SJCRH30 (cell line): ENCODE measurements around the gene TXNDC8. TPM values are rescaled to one million over a fixed set of nuclear protein-coding genes. Genes with fewer than 3 reads are reported as not detected.

ENCODE experiments used
- DNase-seq, 2 experiments: peaks; one replicate each; pipeline ENCODE4 v3.0.0-alpha.2; 2015 to 2020
- H3K27ac ChIP-seq: fragments of 250-450 bp; sonication (Bioruptor Pico); 2 replicates; pipeline ENCODE4 v1.5.1; 2020; ENCODE audit warnings: mild to moderate bottlenecking, moderate library complexity
- H3K27me3 ChIP-seq: fragments of 250-450 bp; sonication (Bioruptor Pico); 2 replicates; pipeline ENCODE4 v1.5.1; 2020; ENCODE audit warnings: mild to moderate bottlenecking, moderate library complexity
- H3K36me3 ChIP-seq: fragments of 250-450 bp; sonication (Bioruptor Pico); 2 replicates; pipeline ENCODE4 v1.5.1; 2020; ENCODE audit warnings: mild to moderate bottlenecking, moderate library complexity
- H3K4me1 ChIP-seq: fragments of 250-450 bp; sonication (Bioruptor Pico); 2 replicates; pipeline ENCODE4 v1.5.1; 2020; ENCODE audit warnings: mild to moderate bottlenecking, moderate library complexity
- H3K4me3 ChIP-seq: fragments of 250-450 bp; sonication (Bioruptor Pico); 2 replicates; pipeline ENCODE4 v1.5.1; 2020; ENCODE audit warnings: mild to moderate bottlenecking, moderate library complexity
- H3K9me3 ChIP-seq: fragments of 250-450 bp; sonication (Bioruptor Pico); replicated peaks from 2 replicates; pipeline ENCODE4 v1.5.1; 2020; ENCODE audit warnings: mild to moderate bottlenecking, moderate library complexity
- total RNA-seq: library from RNA; depleted of rRNA; stranded (reverse); fragments of >200 nt; shearing (Covaris generic); gene quantifications from 2 replicates; pipeline ENCODE4 v1.2.3, GENCODE V29; 2014

TXNDC8 gene
- total RNA-seq, 1 experiment from 2014 or later = not detected

GRCh38 chr9:110309681-110310080 lies 28.0 kb downstream of the TXNDC8 start:
- 0 out of 2 replicates have a peak, but pooled peaks cover 4% of the 10 kb centered on the region for H3K27me3 ChIP-seq
- H3K4me3 ChIP-seq = no peak overlapping the region
- no peak for DNase-seq
- peaks cover 8% of the 10 kb centered on the region; the same call in 1 of the 2 replicates for H3K9me3 ChIP-seq
- H3K27ac ChIP-seq = no peak overlapping the region
- no peaks in the 10 kb centered on the region for H3K36me3 ChIP-seq
- H3K4me1 ChIP-seq = no peaks in the 10 kb centered on the region; the same call in 1 of the 2 replicates

GRCh38 chr9:110308633-110309038 lies 29.0 kb downstream of the TXNDC8 start:
- H3K4me1 ChIP-seq = no peaks in the 10 kb centered on the region; the same call in 1 of the 2 replicates
- peaks cover 4% of the 10 kb centered on the region; the same call in 1 of the 2 replicates for H3K27me3 ChIP-seq
- peaks cover 8% of the 10 kb centered on the region; the same call in 1 of the 2 replicates for H3K9me3 ChIP-seq
- DNase-seq = no peak
- no peak overlapping the region for H3K4me3 ChIP-seq
- H3K27ac ChIP-seq = no peak overlapping the region
- H3K36me3 ChIP-seq = no peaks in the 10 kb centered on the region

- DNase-seq = no peak
- peaks cover 4% of the 10 kb centered on the region; the same call in 1 of the 2 replicates for H3K27me3 ChIP-seq
- no peaks in the 10 kb centered on the region for H3K36me3 ChIP-seq
- H3K4me3 ChIP-seq = no peak overlapping the region
- no peak overlapping the region for H3K27ac ChIP-seq
- peaks cover 5% of the 10 kb centered on the region; the same call in 1 of the 2 replicates for H3K9me3 ChIP-seq
- H3K4me1 ChIP-seq = no peaks in the 10 kb centered on the region; the same call in 1 of the 2 replicates
Measured at GRCh38 chr9:110307191-110307590, 30.5 kb downstream of the TXNDC8 start.

- Histone ChIP-seq H3K4me1 (no peaks in the 10 kb centered on the region), H3K27ac (no peak overlapping the region), H3K36me3 (no peaks in the 10 kb centered on the region), H3K27me3 (peaks cover 4% of the 10 kb centered on the region; the same call in 1 of the 2 replicates), H3K9me3 (no peaks in the 10 kb centered on the region), H3K4me3 (no peak overlapping the region)
- no peak for DNase-seq
Measured at GRCh38 chr9:110303133-110303532, 34.5 kb downstream of the TXNDC8 start.

GRCh38 chr9:110298043-110298605 lies 39.5 kb downstream of the TXNDC8 start:
- Histone ChIP-seq H3K27ac (no peak overlapping the region), H3K4me3 (no peak overlapping the region), H3K9me3 (0 out of 2 replicates have a peak, but pooled peaks cover 4% of the 10 kb centered on the region), H3K36me3 (no peaks in the 10 kb centered on the region), H3K4me1 (no peaks in the 10 kb centered on the region), H3K27me3 (no peaks in the 10 kb centered on the region)
- no peak for DNase-seq

GRCh38 chr9:110293248-110293647 lies 44.4 kb downstream of the TXNDC8 start:
- H3K4me1 ChIP-seq = no peaks in the 10 kb centered on the region
- no peak for DNase-seq
- H3K4me3 ChIP-seq = no peak overlapping the region
- no peaks in the 10 kb centered on the region for H3K27me3 ChIP-seq
- 0 out of 2 replicates have a peak, but pooled peaks cover 4% of the 10 kb centered on the region for H3K9me3 ChIP-seq
- no peaks in the 10 kb centered on the region for H3K36me3 ChIP-seq
- H3K27ac ChIP-seq = no peak overlapping the region

- peak in 1 of 2 experiments; percentile 6 for DNase-seq
- Histone ChIP-seq H3K4me3 (no peak overlapping the region), H3K9me3 (0 out of 2 replicates have a peak, but pooled peaks cover 4% of the 10 kb centered on the region), H3K27ac (no peak overlapping the region), H3K36me3 (no peaks in the 10 kb centered on the region), H3K4me1 (no peaks in the 10 kb centered on the region), H3K27me3 (no peaks in the 10 kb centered on the region)
Measured at GRCh38 chr9:110291921-110292557, 45.6 kb downstream of the TXNDC8 start.

GRCh38 chr9:110290001-110290400 lies 47.7 kb downstream of the TXNDC8 start:
- H3K4me3 ChIP-seq = no peak overlapping the region
- H3K4me1 ChIP-seq = no peaks in the 10 kb centered on the region
- H3K27me3 ChIP-seq = no peaks in the 10 kb centered on the region
- H3K27ac ChIP-seq = no peak overlapping the region
- DNase-seq = peak in 1 of 2 experiments; percentile 8
- no peaks in the 10 kb centered on the region for H3K9me3 ChIP-seq
- no peaks in the 10 kb centered on the region for H3K36me3 ChIP-seq

DNA sequence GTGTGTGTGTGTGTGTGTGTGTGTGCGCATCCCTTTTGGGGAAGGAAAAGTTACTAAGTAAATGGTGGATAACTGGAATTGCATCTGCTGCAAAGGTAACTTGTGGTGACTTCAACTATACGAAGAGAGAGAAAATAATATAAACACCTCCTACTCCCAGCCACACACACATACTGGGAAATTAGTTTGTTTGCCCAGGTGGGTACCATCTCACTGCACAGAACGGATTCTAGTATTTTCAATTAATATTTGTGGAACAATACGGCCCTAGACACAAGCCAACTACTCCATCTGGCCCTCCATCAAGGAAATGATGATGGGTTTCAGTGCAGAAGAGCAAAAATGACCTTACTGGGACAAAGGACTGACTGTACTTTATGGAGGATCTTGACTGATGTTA lies 49.2 kb downstream of the TXNDC8 start:
- H3K27ac ChIP-seq = no peak overlapping the region
- H3K4me1 ChIP-seq = no peaks in the 10 kb centered on the region
- no peaks in the 10 kb centered on the region for H3K36me3 ChIP-seq
- H3K27me3 ChIP-seq = no peaks in the 10 kb centered on the region
- no peak for DNase-seq
- no peaks in the 10 kb centered on the region for H3K9me3 ChIP-seq
- H3K4me3 ChIP-seq = no peak overlapping the region

GRCh38 chr9:110287289-110287680 lies 50.4 kb downstream of the TXNDC8 start:
- DNase-seq = no peak
- no peaks in the 10 kb centered on the region for H3K27me3 ChIP-seq
- H3K36me3 ChIP-seq = no peaks in the 10 kb centered on the region
- H3K27ac ChIP-seq = no peak overlapping the region
- H3K9me3 ChIP-seq = no peaks in the 10 kb centered on the region
- no peak overlapping the region for H3K4me3 ChIP-seq
- H3K4me1 ChIP-seq = no peaks in the 10 kb centered on the region

DNA sequence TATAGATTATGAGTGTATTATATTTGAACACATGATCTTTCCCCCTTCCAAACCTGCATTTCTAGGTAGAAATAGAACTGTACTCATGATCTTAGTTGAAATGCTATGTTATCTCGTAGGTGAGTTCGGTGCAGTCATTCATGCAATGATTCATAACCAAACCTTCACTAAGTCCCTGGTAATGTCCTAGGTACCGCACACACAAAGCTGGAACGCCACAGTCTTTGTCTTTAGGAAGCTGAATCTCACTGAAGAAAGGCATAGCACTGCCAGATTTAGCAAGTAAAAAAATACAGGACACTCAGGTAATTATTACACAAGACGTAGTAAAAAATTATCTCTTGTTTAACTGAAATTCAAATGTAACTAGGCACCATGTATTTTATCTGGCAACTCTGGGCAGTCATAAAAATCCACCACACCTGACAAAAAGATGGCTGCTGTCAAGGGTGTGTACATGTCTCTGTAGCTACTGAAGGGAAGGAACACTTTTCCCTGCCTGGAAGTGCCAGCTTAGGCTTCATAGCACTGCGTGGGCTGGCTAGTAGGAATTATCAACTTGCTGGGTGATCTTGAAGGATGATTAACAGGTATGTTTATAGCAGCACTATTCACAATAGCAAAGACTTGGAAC lies 53.3 kb downstream of the TXNDC8 start:
- no peak overlapping the region for H3K4me3 ChIP-seq

DNA sequence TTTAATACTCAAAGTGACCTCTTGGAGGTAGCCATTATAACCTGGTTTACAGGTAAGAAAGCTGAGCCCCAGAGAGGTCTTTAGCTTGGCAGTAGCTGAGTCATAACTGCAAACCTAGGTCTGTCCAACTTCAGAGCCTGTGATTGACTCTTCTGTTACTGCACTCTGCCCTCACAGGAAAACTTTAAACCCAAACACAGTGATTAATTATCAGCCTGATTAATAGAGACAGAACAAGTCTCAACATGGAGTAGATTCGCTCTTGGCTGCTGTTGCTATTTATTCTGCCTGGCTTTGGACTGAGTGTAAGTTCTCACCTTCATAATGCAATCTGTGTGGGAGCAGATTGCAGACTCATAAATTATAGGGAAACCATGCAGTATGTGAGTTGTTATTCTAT lies 53.9 kb downstream of the TXNDC8 start:
- no peaks in the 10 kb centered on the region for H3K9me3 ChIP-seq
- no peaks in the 10 kb centered on the region for H3K36me3 ChIP-seq
- no peak overlapping the region for H3K27ac ChIP-seq
- no peaks in the 10 kb centered on the region for H3K4me1 ChIP-seq
- no peak overlapping the region for H3K4me3 ChIP-seq
- no peak for DNase-seq
- H3K27me3 ChIP-seq = no peaks in the 10 kb centered on the region

More for the DNA sequence above, 53.3 kb downstream of the TXNDC8 start:
- no peak for DNase-seq
- Histone ChIP-seq H3K4me1 (no peaks in the 10 kb centered on the region), H3K27me3 (no peaks in the 10 kb centered on the region), H3K27ac (no peak overlapping the region), H3K9me3 (no peaks in the 10 kb centered on the region), H3K36me3 (no peaks in the 10 kb centered on the region)

DNA sequence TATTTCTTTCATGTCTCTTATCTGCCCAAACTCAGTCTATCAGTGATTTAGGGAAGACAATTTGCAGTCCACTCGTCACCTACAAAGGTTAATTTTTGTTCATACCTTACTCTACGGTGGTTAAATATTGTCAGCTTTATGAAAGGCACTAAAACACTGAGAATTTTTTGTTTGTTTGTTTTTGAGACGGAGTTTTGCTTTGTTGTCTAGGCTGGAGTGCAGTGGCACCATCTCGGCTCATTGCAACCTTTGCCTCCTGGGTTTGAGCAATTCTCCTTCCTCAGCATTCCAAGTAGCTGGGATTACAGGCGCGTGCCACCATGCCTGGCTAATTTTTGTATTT lies 55.0 kb downstream of the TXNDC8 start:
- Histone ChIP-seq H3K4me3 (no peak overlapping the region), H3K9me3 (no peaks in the 10 kb centered on the region), H3K4me1 (no peaks in the 10 kb centered on the region), H3K27ac (no peak overlapping the region), H3K27me3 (no peaks in the 10 kb centered on the region), H3K36me3 (no peaks in the 10 kb centered on the region)
- DNase-seq = no peak

DNA sequence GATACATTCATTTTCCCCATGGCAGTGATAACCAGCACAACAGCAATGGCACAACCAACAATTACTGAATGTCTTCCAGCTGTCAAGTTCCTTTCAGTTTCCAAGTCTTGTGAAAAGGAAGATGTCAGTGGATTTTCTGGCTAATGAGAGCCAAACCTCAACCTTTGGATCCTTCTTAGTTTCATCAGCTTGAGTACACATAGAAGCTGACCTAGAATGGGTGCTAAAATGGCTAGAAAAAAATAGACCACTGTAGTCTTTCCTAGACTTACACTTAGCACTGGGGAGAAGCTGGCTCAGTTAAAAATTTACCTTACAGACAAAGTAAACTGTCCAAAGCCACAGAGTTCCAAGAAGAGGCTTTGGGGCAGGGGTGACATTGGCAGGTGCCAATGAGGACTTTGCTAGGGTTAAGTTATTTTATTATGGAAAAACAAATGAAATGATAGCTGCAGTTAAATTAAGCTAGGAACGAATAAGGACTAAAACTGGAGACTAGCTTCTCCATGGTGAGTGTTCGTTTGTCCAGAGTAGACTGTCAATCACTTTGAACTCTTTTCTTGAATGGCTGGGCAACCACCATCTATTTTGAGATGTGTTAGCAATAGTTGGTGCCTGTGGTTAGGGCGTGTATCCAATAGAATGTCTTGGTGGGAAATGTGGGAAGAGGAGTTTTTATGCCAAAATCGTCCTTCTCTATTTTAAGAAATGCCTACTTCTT lies 55.5 kb downstream of the TXNDC8 start:
- H3K4me1 ChIP-seq = no peaks in the 10 kb centered on the region
- no peak overlapping the region for H3K27ac ChIP-seq

More for the DNA sequence above, 55.5 kb downstream of the TXNDC8 start:
- Histone ChIP-seq H3K36me3 (no peaks in the 10 kb centered on the region), H3K4me3 (no peak overlapping the region), H3K27me3 (no peaks in the 10 kb centered on the region), H3K9me3 (no peaks in the 10 kb centered on the region)
- no peak for DNase-seq
